ENCODE measurements around the gene TMEM39B.
"Not testable (repeated sequence)": the region's sequence is repeated elsewhere in the genome, so short reads cannot be mapped to it uniquely, and the experiment has no call there.

TMEM39B gene

GRCh38 chr1:32122151-32122550, 49.4 kb downstream of the TMEM39B start:
- H3K27me3 ChIP-seq (replicated peaks; ENCODE audit: insufficient read depth, low read length), result no peaks in the 10 kb centered on the region
- H3K79me2 ChIP-seq (ENCODE audit: low read length), result peaks cover 94% of the 10 kb centered on the region
- no peak overlapping the region for H2AFZ ChIP-seq (ENCODE audit: low read length)
- H3F3A ChIP-seq (ENCODE audit: insufficient read depth, low read length), result no peaks in the 10 kb centered on the region
- no peak for DNase-seq
- H3K9me2 ChIP-seq (replicated peaks; ENCODE audit: insufficient read depth, low read length), result no peaks in the 10 kb centered on the region
- peaks cover 8% of the 10 kb centered on the region for H4K20me1 ChIP-seq (ENCODE audit: insufficient read depth, low read length)
- no peaks in the 10 kb centered on the region for H3K36me3 ChIP-seq (replicated peaks; ENCODE audit: insufficient read depth, low read length)
- H3K9ac ChIP-seq (ENCODE audit: low read length), result no peak overlapping the region
- no peaks in the 10 kb centered on the region for H3K9me3 ChIP-seq (replicated peaks; ENCODE audit: insufficient read depth, low read length)
- no peak overlapping the region for H3K27ac ChIP-seq (ENCODE audit: low read length)
- H3K4me3 ChIP-seq (ENCODE audit: low read length), result no peak overlapping the region
- H3K4me1 ChIP-seq (ENCODE audit: low read length), result no peaks in the 10 kb centered on the region
- H3K4me2 ChIP-seq (ENCODE audit: low read depth, low read length), result no peak overlapping the region
- TF ChIP-seq, protein P1, sequence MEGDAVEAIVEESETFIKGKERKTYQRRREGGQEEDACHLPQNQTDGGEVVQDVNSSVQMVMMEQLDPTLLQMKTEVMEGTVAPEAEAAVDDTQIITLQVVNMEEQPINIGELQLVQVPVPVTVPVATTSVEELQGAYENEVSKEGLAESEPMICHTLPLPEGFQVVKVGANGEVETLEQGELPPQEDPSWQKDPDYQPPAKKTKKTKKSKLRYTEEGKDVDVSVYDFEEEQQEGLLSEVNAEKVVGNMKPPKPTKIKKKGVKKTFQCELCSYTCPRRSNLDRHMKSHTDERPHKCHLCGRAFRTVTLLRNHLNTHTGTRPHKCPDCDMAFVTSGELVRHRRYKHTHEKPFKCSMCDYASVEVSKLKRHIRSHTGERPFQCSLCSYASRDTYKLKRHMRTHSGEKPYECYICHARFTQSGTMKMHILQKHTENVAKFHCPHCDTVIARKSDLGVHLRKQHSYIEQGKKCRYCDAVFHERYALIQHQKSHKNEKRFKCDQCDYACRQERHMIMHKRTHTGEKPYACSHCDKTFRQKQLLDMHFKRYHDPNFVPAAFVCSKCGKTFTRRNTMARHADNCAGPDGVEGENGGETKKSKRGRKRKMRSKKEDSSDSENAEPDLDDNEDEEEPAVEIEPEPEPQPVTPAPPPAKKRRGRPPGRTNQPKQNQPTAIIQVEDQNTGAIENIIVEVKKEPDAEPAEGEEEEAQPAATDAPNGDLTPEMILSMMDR (IDR thresholded peaks at IDR 0.05; ENCODE audit: low read length), result no peak
- no peak for TF ChIP-seq EZH2 (optimal IDR thresholded peaks at IDR 0.05; ENCODE audit: low read depth, low read length)
- TF ChIP-seq EZH2phosphoT487 (IDR thresholded peaks at IDR 0.05; ENCODE audit: low read length), result no peak

DNA sequence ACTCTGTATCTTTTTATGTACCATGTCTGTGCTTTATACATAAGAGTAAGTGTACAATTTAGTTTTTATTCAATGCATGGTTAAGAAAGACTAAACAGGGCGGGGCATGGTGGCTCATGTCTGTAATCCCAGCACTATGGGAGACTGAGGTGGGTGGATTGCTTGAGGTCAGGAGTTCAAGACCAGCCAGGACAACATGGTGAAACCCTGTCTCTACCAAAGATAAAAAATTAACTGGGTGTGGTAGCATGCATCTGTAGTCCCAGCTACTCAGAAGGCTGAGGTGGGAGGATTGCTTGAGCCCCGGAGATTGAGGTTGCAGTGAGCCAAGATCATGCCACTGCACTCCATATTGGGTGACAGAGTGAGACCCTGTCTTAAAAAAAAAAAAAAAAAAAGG, 50.6 kb downstream of the TMEM39B start:
- H3K9me3 ChIP-seq (replicated peaks; ENCODE audit: insufficient read depth, low read length); H3F3A ChIP-seq (ENCODE audit: insufficient read depth, low read length); H3K27ac ChIP-seq (ENCODE audit: low read length); H4K20me1 ChIP-seq (ENCODE audit: insufficient read depth, low read length); H3K4me3 ChIP-seq (ENCODE audit: low read length); H3K4me2 ChIP-seq (ENCODE audit: low read depth, low read length); DNase-seq; H3K9me2 ChIP-seq (replicated peaks; ENCODE audit: insufficient read depth, low read length); H2AFZ ChIP-seq (ENCODE audit: low read length); H3K9ac ChIP-seq (ENCODE audit: low read length); H3K4me1 ChIP-seq (ENCODE audit: low read length); H3K27me3 ChIP-seq (replicated peaks; ENCODE audit: insufficient read depth, low read length); H3K36me3 ChIP-seq (replicated peaks; ENCODE audit: insufficient read depth, low read length): not testable (repeated sequence)
- peaks cover 92% of the 10 kb centered on the region for H3K79me2 ChIP-seq (ENCODE audit: low read length)

DNA sequence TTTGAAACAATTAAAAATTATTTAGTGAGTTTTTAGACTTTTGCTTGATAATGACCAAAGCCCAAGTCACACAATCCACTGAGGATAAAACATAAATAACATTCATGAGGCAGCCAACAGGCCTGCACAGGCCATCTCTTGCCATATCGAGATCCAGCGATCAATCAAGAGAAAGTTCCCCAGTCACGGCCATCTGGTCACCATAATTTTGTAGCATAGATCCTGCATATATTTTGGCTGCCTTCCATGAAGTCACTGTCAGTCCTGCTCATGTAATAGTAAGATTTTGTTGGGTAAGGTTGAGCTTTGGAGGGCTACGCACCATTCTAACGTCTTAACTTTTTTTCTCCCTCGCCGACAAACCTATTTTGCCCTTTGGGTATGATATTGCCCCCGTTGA, 52.6 kb downstream of the TMEM39B start:
- H3K9me2 ChIP-seq (replicated peaks; ENCODE audit: insufficient read depth, low read length), result no peaks in the 10 kb centered on the region
- 0 out of 2 replicates have a peak, but pooled peaks cover 2% of the 10 kb centered on the region for H3K36me3 ChIP-seq (replicated peaks; ENCODE audit: insufficient read depth, low read length)
- H3K4me2 ChIP-seq (ENCODE audit: low read depth, low read length), result no peak overlapping the region
- no peaks in the 10 kb centered on the region for H3K4me1 ChIP-seq (ENCODE audit: low read length)
- H4K20me1 ChIP-seq (ENCODE audit: insufficient read depth, low read length), result peaks cover 8% of the 10 kb centered on the region
- no peak overlapping the region for H2AFZ ChIP-seq (ENCODE audit: low read length)
- no peaks in the 10 kb centered on the region for H3K9me3 ChIP-seq (replicated peaks; ENCODE audit: insufficient read depth, low read length)
- peaks cover 94% of the 10 kb centered on the region for H3K79me2 ChIP-seq (ENCODE audit: low read length)
- no peak for DNase-seq
- TF ChIP-seq EZH2phosphoT487 (IDR thresholded peaks at IDR 0.05; ENCODE audit: low read length), result no peak
- TF ChIP-seq, protein P1 (IDR thresholded peaks at IDR 0.05; ENCODE audit: low read length), result no peak
- no peaks in the 10 kb centered on the region for H3K27me3 ChIP-seq (replicated peaks; ENCODE audit: insufficient read depth, low read length)
- H3K4me3 ChIP-seq (ENCODE audit: low read length), result no peak overlapping the region
- no peak overlapping the region for H3K27ac ChIP-seq (ENCODE audit: low read length)
- no peaks in the 10 kb centered on the region for H3F3A ChIP-seq (ENCODE audit: insufficient read depth, low read length)
- H3K9ac ChIP-seq (ENCODE audit: low read length), result no peak overlapping the region

DNA sequence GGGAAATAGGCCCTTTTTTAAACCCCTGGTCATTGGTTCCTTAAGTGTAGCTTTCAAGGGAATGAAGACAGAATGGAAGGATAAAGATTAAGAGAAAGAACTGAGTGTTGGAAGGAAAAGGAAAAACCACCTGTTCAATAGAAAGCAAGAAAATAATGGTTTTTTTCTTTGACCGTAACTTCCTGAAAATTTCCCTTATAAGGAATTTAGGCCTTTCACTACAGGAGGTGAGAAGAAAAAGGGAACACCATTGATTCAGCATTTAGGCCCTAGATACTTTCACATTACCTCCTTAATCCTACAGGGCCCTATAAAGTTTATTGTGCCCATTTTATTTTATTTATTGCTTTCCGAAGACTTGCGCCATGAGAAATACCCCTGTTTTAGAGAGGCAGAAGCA, 54.0 kb downstream of the TMEM39B start:
- Histone ChIP-seq H3K4me2 (ENCODE audit: low read depth, low read length) (no peak overlapping the region), H3K9me3 (replicated peaks; ENCODE audit: insufficient read depth, low read length) (no peaks in the 10 kb centered on the region), H3K9me2 (replicated peaks; ENCODE audit: insufficient read depth, low read length) (no peaks in the 10 kb centered on the region), H3K9ac (ENCODE audit: low read length) (no peak overlapping the region), H3F3A (ENCODE audit: insufficient read depth, low read length) (no peaks in the 10 kb centered on the region), H3K79me2 (ENCODE audit: low read length) (peaks cover 91% of the 10 kb centered on the region), H3K36me3 (replicated peaks; ENCODE audit: insufficient read depth, low read length) (0 out of 2 replicates have a peak, but pooled peaks cover 2% of the 10 kb centered on the region), H3K4me3 (ENCODE audit: low read length) (no peak overlapping the region), H4K20me1 (ENCODE audit: insufficient read depth, low read length) (peaks cover 8% of the 10 kb centered on the region), H2AFZ (ENCODE audit: low read length) (no peak overlapping the region), H3K27me3 (replicated peaks; ENCODE audit: insufficient read depth, low read length) (no peaks in the 10 kb centered on the region), H3K4me1 (ENCODE audit: low read length) (no peaks in the 10 kb centered on the region), H3K27ac (ENCODE audit: low read length) (no peak overlapping the region)
- DNase-seq, result no peak
- TF ChIP-seq EZH2 (optimal IDR thresholded peaks at IDR 0.05; ENCODE audit: low read depth, low read length), result no peak
- no peak for TF ChIP-seq EZH2phosphoT487 (IDR thresholded peaks at IDR 0.05; ENCODE audit: low read length)

Measured in MM.1S (cell line).